HCT116 (cell line): ENCODE results near the gene MAS1. TPM values are rescaled to one million over a fixed set of nuclear protein-coding genes. Genes with fewer than 3 reads are reported as not detected.

Experiments
- ATAC-seq: fragments of 200-7000 bp; cut with Tn5 transposase; 2 replicates; pipeline ENCODE4 v1.9.1; 2020; ENCODE audit warnings: mild to moderate bottlenecking, moderate library complexity
- Bru-seq: library from RNA; stranded (reverse); fragments of 400-500 nt; gene quantifications from one replicate; lab custom pipeline; 2021; lab: Mats Ljungman, UMichigan
- BruChase-seq, 2 experiments: library from RNA; stranded (reverse); fragments of 400-500 nt; gene quantifications; one replicate each; lab custom pipeline; 2021; lab: Mats Ljungman, UMichigan
- BruUV-seq: library from RNA; stranded (reverse); fragments of 400-500 nt; replicated peaks from 2 replicates; lab custom pipeline; 2021; lab: Mats Ljungman, UMichigan
- CTCF ChIA-PET: fragments of 300-600 bp; sonication (Branson Sonifier 250); formaldehyde crosslinking; loops from one replicate; lab custom pipeline; 2021; ENCODE audit warnings: antibody characterized with exemption; lab: Charles Lee
- POLR2A ChIA-PET: fragments of 300-600, 350-600 bp; sonication (Branson Sonifier 250); formaldehyde crosslinking; loops from one replicate; lab custom pipeline; 2021; ENCODE audit warnings: antibody characterized with exemption; lab: Charles Lee
- RAD21 ChIA-PET, 2 experiments: fragments of 300-600 bp; sonication (Branson Sonifier 250); formaldehyde crosslinking; loops; one replicate each; lab custom pipeline; 2023; ENCODE audit warnings: low total read pairs in 2 of 2; ENCODE audit not compliant: uncharacterized antibody in 2 of 2, unreplicated experiment in 2 of 2, low non-redundant PET in 1 of 2; lab: Charles Lee
- DNase-seq: peaks from one replicate; pipeline ENCODE4 v3.0.0-alpha.2; 2010; ENCODE audit warnings: low read depth, low spot score
- H2AFZ ChIP-seq: fragments of 200-600 bp; shearing (Covaris generic), sonication (generic); 2 replicates; pipeline ENCODE4 v1.6.1; 2017; ENCODE audit warnings: low read depth, mixed run types, mixed read lengths, antibody characterized with exemption, low read length; ENCODE audit not compliant: poor library complexity, severe bottlenecking
- H3K27ac ChIP-seq: 2 replicates; pipeline ENCODE4 v1.5.1; 2012; ENCODE audit warnings: low read depth, low read length
- H3K27me3 ChIP-seq: fragments of 200-600 bp; sonication (generic); 2 replicates; pipeline ENCODE4 v1.6.1; 2016; ENCODE audit warnings: mixed run types, low read length, mixed read lengths; ENCODE audit not compliant: insufficient read depth
- H3K36me3 ChIP-seq, 2 experiments: fragments of 200-500 bp in 1 of 2; fragments of 200-600 bp in 1 of 2; sonication (Bioruptor generic) in 1 of 2; sonication (generic) in 1 of 2; 2 replicates each; pipeline versions ENCODE4 v1.5.1 to v1.6.1; 2014 to 2016; ENCODE audit warnings: low read length in 2 of 2, inconsistent platforms in 1 of 2, mixed read lengths in 1 of 2, mixed run types in 1 of 2; ENCODE audit not compliant: insufficient read depth in 2 of 2, control insufficient read depth in 1 of 2
- H3K4me1 ChIP-seq, 2 experiments: fragments of 200-600 bp in 1 of 2; sonication (generic) in 1 of 2; 2 replicates each; pipeline versions ENCODE4 v1.5.1 to v1.6.1; 2012 to 2017; ENCODE audit warnings: low read length in 2 of 2, inconsistent platforms in 1 of 2, mild to moderate bottlenecking in 1 of 2, mixed read lengths in 1 of 2, mixed run types in 1 of 2, moderate library complexity in 1 of 2; ENCODE audit not compliant: insufficient read depth in 2 of 2, control insufficient read depth in 1 of 2
- H3K4me2 ChIP-seq: fragments of 200-600 bp; sonication (generic); 2 replicates; pipeline ENCODE4 v1.6.1; 2017; ENCODE audit warnings: mixed run types, low read length, mixed read lengths
- H3K4me3 ChIP-seq, 2 experiments: fragments of 200-600 bp in 1 of 2; sonication (generic) in 1 of 2; replicated peaks in 1 of 2; 2 replicates each; pipeline ENCODE4 v1.5.1; 2011 to 2016; ENCODE audit warnings: low read length in 2 of 2, control low read depth in 1 of 2, low read depth in 1 of 2, mild to moderate bottlenecking in 1 of 2, mixed read lengths in 1 of 2, mixed run types in 1 of 2
- H3K79me2 ChIP-seq: fragments of 200-600 bp; sonication (generic); 2 replicates; pipeline ENCODE4 v1.6.1; 2017; ENCODE audit warnings: mild to moderate bottlenecking, mixed run types, low read length, moderate library complexity, mixed read lengths; ENCODE audit not compliant: insufficient read depth
- H3K9ac ChIP-seq: fragments of 200-600 bp; sonication (generic); 2 replicates; pipeline ENCODE4 v1.6.1; 2016; ENCODE audit warnings: low read length, mixed read lengths
- H3K9me2 ChIP-seq: fragments of 200-600 bp; sonication (generic), shearing (Covaris generic); 2 replicates; pipeline ENCODE4 v1.6.1; 2017; ENCODE audit warnings: mixed run types, mild to moderate bottlenecking, moderate library complexity; ENCODE audit not compliant: insufficient read depth
- H3K9me3 ChIP-seq, 2 experiments: fragments of 200-500 bp in 1 of 2; fragments of 200-600 bp in 1 of 2; sonication (Bioruptor generic) in 1 of 2; sonication (generic) in 1 of 2; 2 replicates each; pipeline ENCODE4 v1.6.1; 2014 to 2017; ENCODE audit warnings: low read length in 2 of 2, mixed read lengths in 2 of 2, inconsistent platforms in 1 of 2, low read depth in 1 of 2, mild to moderate bottlenecking in 1 of 2, mixed run types in 1 of 2, moderate library complexity in 1 of 2; ENCODE audit not compliant: control insufficient read depth in 1 of 2, insufficient read depth in 1 of 2
- H4K20me1 ChIP-seq: fragments of 200-600 bp; sonication (generic), shearing (Covaris generic); 2 replicates; pipeline ENCODE4 v1.6.1; 2017; ENCODE audit warnings: mixed run types, mild to moderate bottlenecking, moderate library complexity; ENCODE audit not compliant: insufficient read depth
- ATF3 ChIP-seq: IDR thresholded peaks from 2 replicates; pipeline ENCODE4 v1.6.1; 2012
- CBX3 ChIP-seq: IDR thresholded peaks from 2 replicates; pipeline ENCODE4 v1.6.1; 2012; ENCODE audit warnings: low read depth
- CEBPB ChIP-seq: IDR thresholded peaks from 2 replicates; pipeline ENCODE4 v1.6.1; 2012; ENCODE audit warnings: low read depth
- CTCF ChIP-seq, 3 experiments: fragments of 200-600 bp in 1 of 3; sonication (generic) in 1 of 3; IDR thresholded peaks in 2 of 3; conservative IDR thresholded peaks in 1 of 3; 2 replicates each; pipeline ENCODE4 v1.5.1; 2012 to 2017; ENCODE audit warnings: low read depth in 2 of 3, low read length in 2 of 3, antibody characterized with exemption in 1 of 3, borderline replicate concordance in 1 of 3, control low read depth in 1 of 3, mild to moderate bottlenecking in 1 of 3, mixed read lengths in 1 of 3, mixed run types in 1 of 3, moderate library complexity in 1 of 3; ENCODE audit not compliant: insufficient read depth in 1 of 3
- EGR1 ChIP-seq: IDR thresholded peaks from 2 replicates; pipeline ENCODE4 v1.6.1; 2012; ENCODE audit warnings: low read depth
- ELF1 ChIP-seq: IDR thresholded peaks from 2 replicates; pipeline ENCODE4 v1.6.1; 2012; ENCODE audit warnings: low read depth, borderline replicate concordance
- EZH2 ChIP-seq: fragments of 200-600 bp; sonication (generic); IDR thresholded peaks from 2 replicates; pipeline ENCODE4 v1.6.1; 2017; ENCODE audit warnings: antibody characterized with exemption, mixed run types
- EZH2phosphoT487 ChIP-seq: fragments of 200-600 bp; IDR thresholded peaks from 2 replicates; pipeline ENCODE4 v1.6.1; 2018; ENCODE audit warnings: antibody characterized with exemption, borderline replicate concordance
- FOSL1 ChIP-seq: IDR thresholded peaks from 2 replicates; pipeline ENCODE4 v1.6.1; 2012; ENCODE audit warnings: low read depth
- JUND ChIP-seq: IDR thresholded peaks from 2 replicates; pipeline ENCODE4 v1.6.1; 2012
- MAX ChIP-seq: IDR thresholded peaks from 2 replicates; pipeline ENCODE4 v1.6.1; 2012
- POLR2A ChIP-seq: IDR thresholded peaks from 2 replicates; pipeline ENCODE4 v1.7.0; 2011; ENCODE audit warnings: borderline replicate concordance; ENCODE audit not compliant: insufficient read depth, insufficient read length; ENCODE audit errors: extremely low read depth
- POLR2AphosphoS5 ChIP-seq: IDR thresholded peaks from 2 replicates; pipeline ENCODE4 v1.6.1; 2011; ENCODE audit warnings: mild to moderate bottlenecking, low read depth, low read length, moderate library complexity
- RAD21 ChIP-seq: IDR thresholded peaks from 2 replicates; pipeline ENCODE4 v1.6.1; 2012; ENCODE audit warnings: low read depth, mild to moderate bottlenecking
- SIN3A ChIP-seq: IDR thresholded peaks from 2 replicates; pipeline ENCODE4 v1.6.1; 2012; ENCODE audit warnings: low read depth
- SP1 ChIP-seq: IDR thresholded peaks from 2 replicates; pipeline ENCODE4 v1.6.1; 2012; ENCODE audit warnings: low read depth
- SRF ChIP-seq: IDR thresholded peaks from 2 replicates; pipeline ENCODE4 v1.6.1; 2012; ENCODE audit warnings: low read depth
- TCF7L2 ChIP-seq: IDR thresholded peaks from 2 replicates; pipeline ENCODE4 v1.7.0; 2011; ENCODE audit warnings: borderline replicate concordance, inconsistent platforms; ENCODE audit not compliant: insufficient read depth, insufficient read length; ENCODE audit errors: extremely low read depth
- YY1 ChIP-seq: IDR thresholded peaks from 2 replicates; pipeline ENCODE4 v1.6.1; 2011; ENCODE audit warnings: low read length, low read depth, moderate library complexity, mild to moderate bottlenecking; ENCODE audit not compliant: insufficient replicate concordance; ENCODE audit errors: extremely low read depth
- ZBTB33 ChIP-seq: IDR thresholded peaks from 2 replicates; pipeline ENCODE4 v1.6.1; 2011; ENCODE audit warnings: mild to moderate bottlenecking, low read length, moderate library complexity; ENCODE audit not compliant: insufficient replicate concordance; ENCODE audit errors: extremely low read depth
- intact Hi-C: fragments of 100-400 bp; cut with micrococcal nuclease; formaldehyde crosslinking; loops from 2 replicates; pipeline ENCODE4 v1.10.0; 2022
- long read RNA-seq: library from polyadenylated mRNA; unstranded; transcript quantifications from one replicate; pipeline ENCODE4 v2.0.0, GENCODE V29; 2021; ENCODE audit not compliant: unreplicated experiment
- polyA plus RNA-seq: library from polyadenylated mRNA; unstranded; fragments of >200 nt; gene quantifications from 2 replicates; pipeline ENCODE4 v1.2.1, GENCODE V29; 2012; ENCODE audit warnings: missing spikeins
- total RNA-seq: library from RNA; stranded (reverse); gene quantifications from one replicate; pipeline ENCODE4 v1.2.1, GENCODE V29; 2021; ENCODE audit not compliant: unreplicated experiment

The MAS1 gene
- total RNA-seq (not detected), Bru-seq, nascent RNA (not detected), BruChase-seq, experiment 1, labeled RNA remaining after a 6-hour chase (percentile 8 among the genes with signal in this experiment), BruChase-seq, experiment 2, labeled RNA remaining after a 2-hour chase (percentile 7 among the genes with signal in this experiment)
- polyA plus RNA-seq, result not detected in 2 replicates
- long read RNA-seq, result 0 reads

GRCh38 chr6:159890792-159891191 lies at the start of gene MAS1:
Gene MAS1, plus strand, starts transcription at chr6:159890988. Its CDS starts 15,968 bp downstream, at chr6:159906956.
- H3K27me3 ChIP-seq, result peaks cover 81% of the 10 kb centered on the region
- H3K9me2 ChIP-seq, result no peaks in the 10 kb centered on the region
- no peaks in the 10 kb centered on the region for H3K36me3 ChIP-seq
- H3K9me3 ChIP-seq, result no peaks in the 10 kb centered on the region
- ATAC-seq, result no peak
- POLR2A ChIA-PET, result no interaction called here
- CTCF ChIA-PET, result no interaction called here
- intact Hi-C loops, result no loop called here
- H3K4me1 ChIP-seq, result no peaks in the 10 kb centered on the region
- TF ChIP-seq MAX (no peak), SIN3A (no peak), POLR2AphosphoS5 (no peak), ELF1 (no peak), YY1 (no peak), JUND (no peak), FOSL1 (no peak), EZH2 (no peak), CBX3 (no peak), POLR2A (no peak), EGR1 (no peak), SRF (no peak), ZBTB33 (no peak), RAD21 (no peak), ATF3 (no peak), CTCF (IDR thresholded peaks at IDR 0.05 in 2 of 3, conservative IDR thresholded peaks at IDR 0.05 in 1 of 3; ENCODE audit: borderline replicate concordance in 1 of 3, insufficient read depth in 1 of 3, low read depth in 2 of 3, low read length in 2 of 3) (no peak), SP1 (no peak), EZH2phosphoT487 (no peak), TCF7L2 (no peak), CEBPB (no peak)
- RAD21 ChIA-PET, result no interaction called here
- H3K79me2 ChIP-seq, result no peaks in the 10 kb centered on the region
- no peak within 1 kb of the TSS for H3K27ac ChIP-seq
- BruUV-seq, result no TSS peak
- H4K20me1 ChIP-seq, result no peaks in the 10 kb centered on the region
- no peak within 1 kb of the TSS for H3K4me2 ChIP-seq
- DNase-seq, result no peak
- no peak within 1 kb of the TSS for H3K9ac ChIP-seq
- H3K4me3 ChIP-seq, result no peak within 1 kb of the TSS
- no peak within 1 kb of the TSS for H2AFZ ChIP-seq
